Lower leg skin (tissue), 3 donors: Measurements from ENCODE around the gene LTB.

Experiments
- POLR2A ChIP-seq, 2 donors: fragments of 450-650 bp; IDR thresholded peaks; one replicate each; pipeline ENCODE4 v1.6.1; 2016 to 2017; ENCODE audit warnings: antibody characterized with exemption in 2 of 2, mild to moderate bottlenecking in 1 of 2, moderate library complexity in 1 of 2
- TF ChIP-seq, protein P1 (sequence below), 3 donors: fragments of 450-650 bp; IDR thresholded peaks; one replicate each; pipeline ENCODE4 v1.5.1; 2016; ENCODE audit warnings: antibody characterized with exemption in 3 of 3, mild to moderate bottlenecking in 3 of 3, moderate library complexity in 2 of 3

- TF ChIP-seq, protein P1, sequence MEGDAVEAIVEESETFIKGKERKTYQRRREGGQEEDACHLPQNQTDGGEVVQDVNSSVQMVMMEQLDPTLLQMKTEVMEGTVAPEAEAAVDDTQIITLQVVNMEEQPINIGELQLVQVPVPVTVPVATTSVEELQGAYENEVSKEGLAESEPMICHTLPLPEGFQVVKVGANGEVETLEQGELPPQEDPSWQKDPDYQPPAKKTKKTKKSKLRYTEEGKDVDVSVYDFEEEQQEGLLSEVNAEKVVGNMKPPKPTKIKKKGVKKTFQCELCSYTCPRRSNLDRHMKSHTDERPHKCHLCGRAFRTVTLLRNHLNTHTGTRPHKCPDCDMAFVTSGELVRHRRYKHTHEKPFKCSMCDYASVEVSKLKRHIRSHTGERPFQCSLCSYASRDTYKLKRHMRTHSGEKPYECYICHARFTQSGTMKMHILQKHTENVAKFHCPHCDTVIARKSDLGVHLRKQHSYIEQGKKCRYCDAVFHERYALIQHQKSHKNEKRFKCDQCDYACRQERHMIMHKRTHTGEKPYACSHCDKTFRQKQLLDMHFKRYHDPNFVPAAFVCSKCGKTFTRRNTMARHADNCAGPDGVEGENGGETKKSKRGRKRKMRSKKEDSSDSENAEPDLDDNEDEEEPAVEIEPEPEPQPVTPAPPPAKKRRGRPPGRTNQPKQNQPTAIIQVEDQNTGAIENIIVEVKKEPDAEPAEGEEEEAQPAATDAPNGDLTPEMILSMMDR (IDR thresholded peaks at IDR 0.05) = no peak
- no peak for TF ChIP-seq POLR2A (IDR thresholded peaks at IDR 0.05)
These were observed 40.5 kb upstream of the LTB start for GRCh38 chr6:31622684-31623091.
